WTC11 (cell line): ENCODE data around the gene ASMTL. TPM values are rescaled to one million over a fixed set of nuclear protein-coding genes. Genes with fewer than 3 reads are reported as not detected.

Experiments used
- ATAC-seq: fragments of 200-7000 bp; cut with Tn5 transposase; 2 replicates; pipeline ENCODE4 v1.10.0; 2021; ENCODE audit warnings: mild to moderate bottlenecking, moderate library complexity
- CTCF ChIA-PET: fragments of 300-600 bp; sonication (Branson Sonifier 250); formaldehyde crosslinking; loops from one replicate; lab custom pipeline; 2021; ENCODE audit warnings: antibody characterized with exemption; lab: Charles Lee
- POLR2A ChIA-PET: fragments of 350-600 bp; sonication (Branson Sonifier 250); formaldehyde crosslinking; loops from one replicate; lab custom pipeline; 2021; ENCODE audit warnings: antibody characterized with exemption; lab: Charles Lee
- DNase-seq: peaks from one replicate; pipeline ENCODE4 v3.0.0; 2021; ENCODE audit warnings: low spot score
- H3K27ac Mint-ChIP-seq: 2 replicates; pipeline ENCODE4 v1.8.0; 2021; ENCODE audit warnings: mixed read lengths
- H3K27me3 Mint-ChIP-seq: 2 replicates; pipeline ENCODE4 v1.8.0; 2021; ENCODE audit warnings: low read depth, mild to moderate bottlenecking, moderate library complexity, mixed read lengths
- H3K36me3 Mint-ChIP-seq: 2 replicates; pipeline ENCODE4 v1.8.0; 2021; ENCODE audit warnings: mixed read lengths
- H3K4me1 Mint-ChIP-seq: 2 replicates; pipeline ENCODE4 v1.8.0; 2022; ENCODE audit warnings: mixed read lengths
- H3K4me3 Mint-ChIP-seq: 2 replicates; pipeline ENCODE4 v1.8.0; 2021; ENCODE audit warnings: mild to moderate bottlenecking, moderate library complexity, mixed read lengths
- H3K9me3 Mint-ChIP-seq: 2 replicates; pipeline ENCODE4 v1.8.0; 2021; ENCODE audit warnings: mixed read lengths
- AR ChIP-seq: fragments of 250-450 bp; sonication (Bioruptor Pico); IDR thresholded peaks from 2 replicates; pipeline ENCODE4 v1.9.0; 2021; ENCODE audit warnings: mild to moderate bottlenecking
- ATF2 ChIP-seq: sonication (generic); formaldehyde crosslinking; IDR thresholded peaks from 2 replicates; pipeline ENCODE4 v1.8.1; 2022; ENCODE audit warnings: low read depth, missing genetic modification reagents, borderline replicate concordance
- ATF6 ChIP-seq: sonication (generic); formaldehyde crosslinking; IDR thresholded peaks from 2 replicates; pipeline ENCODE4 v1.8.1; 2023; ENCODE audit warnings: mild to moderate bottlenecking, missing genetic modification reagents
- CTCF ChIP-seq: fragments of 200-600 bp; IDR thresholded peaks from 2 replicates; pipeline ENCODE4 v1.8.0; 2022; ENCODE audit warnings: antibody characterized with exemption
- E2F1 ChIP-seq: sonication (generic); formaldehyde crosslinking; IDR thresholded peaks from 2 replicates; pipeline ENCODE4 v1.8.0; 2022; ENCODE audit warnings: mild to moderate bottlenecking, missing genetic modification reagents
- GRHL2 ChIP-seq: fragments of 250-450 bp; sonication (Bioruptor Pico); IDR thresholded peaks from 2 replicates; pipeline ENCODE4 v1.8.0; 2022; ENCODE audit warnings: mild to moderate bottlenecking, moderate library complexity; ENCODE audit not compliant: insufficient replicate concordance, severe bottlenecking
- HMGA2 ChIP-seq: fragments of 250-450 bp; sonication (Bioruptor Pico); IDR thresholded peaks from 2 replicates; pipeline ENCODE4 v1.4.0; 2021; ENCODE audit warnings: mild to moderate bottlenecking, moderate library complexity
- IRF1 ChIP-seq: sonication (generic); formaldehyde crosslinking; IDR thresholded peaks from 2 replicates; pipeline ENCODE4 v1.8.0; 2023; ENCODE audit warnings: missing genetic modification reagents
- KAT7 ChIP-seq: sonication (generic); formaldehyde crosslinking; IDR thresholded peaks from 2 replicates; pipeline ENCODE4 v1.8.1; 2023; ENCODE audit warnings: missing genetic modification reagents, mild to moderate bottlenecking, borderline replicate concordance
- MAX ChIP-seq: sonication (generic); formaldehyde crosslinking; IDR thresholded peaks from 2 replicates; pipeline ENCODE4 v1.8.0; 2022; ENCODE audit warnings: mild to moderate bottlenecking, missing genetic modification reagents
- NFATC4 ChIP-seq: fragments of 250-450 bp; sonication (Bioruptor Pico); IDR thresholded peaks from 2 replicates; pipeline ENCODE4 v1.9.0; 2021; ENCODE audit warnings: mild to moderate bottlenecking
- RORB ChIP-seq: fragments of 250-450 bp; sonication (Bioruptor Pico); IDR thresholded peaks from 2 replicates; pipeline ENCODE4 v1.9.0; 2021; ENCODE audit warnings: mild to moderate bottlenecking
- SP1 ChIP-seq: sonication (generic); formaldehyde crosslinking; conservative IDR thresholded peaks from 2 replicates; pipeline ENCODE4 v1.8.1; 2022; ENCODE audit warnings: missing genetic modification reagents
- ZNF121 ChIP-seq: sonication (generic); formaldehyde crosslinking; IDR thresholded peaks from 2 replicates; pipeline ENCODE4 v1.8.0; 2023; ENCODE audit warnings: missing genetic modification reagents
- ZNF232 ChIP-seq: sonication (generic); formaldehyde crosslinking; IDR thresholded peaks from 2 replicates; pipeline ENCODE4 v1.8.0; 2022; ENCODE audit warnings: mild to moderate bottlenecking, missing genetic modification reagents
- ZNF423 ChIP-seq: fragments of 250-450 bp; sonication (Bioruptor Pico); IDR thresholded peaks from 2 replicates; pipeline ENCODE4 v2.1.2; 2022; ENCODE audit warnings: mild to moderate bottlenecking, moderate library complexity
- total RNA-seq: library from RNA; stranded (reverse); gene quantifications from 3 replicates; pipeline ENCODE4 v1.2.3, GENCODE V29; 2021

ASMTL gene
- total RNA-seq, 1 experiment from 2014 or later = 70.6 TPM

GRCh38 chrX:1359477-1359873 is 93.2 kb downstream of the ASMTL start:
- POLR2A ChIA-PET = no interaction called here
- DNase-seq (no peak), ATAC-seq (no peak)
- Mint-ChIP-seq H3K4me3 (no peak overlapping the region), H3K36me3 (peaks cover 31% of the 10 kb centered on the region), H3K9me3 (0 out of 2 replicates have a peak, but pooled peaks cover 3% of the 10 kb centered on the region), H3K4me1 (peaks cover 21% of the 10 kb centered on the region), H3K27ac (no peak overlapping the region; the same call in 1 of the 2 replicates), H3K27me3 (no peaks in the 10 kb centered on the region)
- CTCF ChIA-PET = no interaction called here
- TF ChIP-seq AR (CRISPR knock-in tag) = no peak
- no peak for TF ChIP-seq RORB (CRISPR knock-in tag)
- TF ChIP-seq ZNF232 = no peak
- no peak for TF ChIP-seq SP1
- TF ChIP-seq KAT7 (CRISPR knock-in tag) = no peak
- no peak for TF ChIP-seq ATF2 (CRISPR knock-in tag)
- TF ChIP-seq ZNF121 (CRISPR knock-in tag) = no peak
- TF ChIP-seq CTCF = no peak
- TF ChIP-seq GRHL2 (CRISPR knock-in tag) = no peak
- TF ChIP-seq NFATC4 (CRISPR knock-in tag) = no peak
- no peak for TF ChIP-seq IRF1 (CRISPR knock-in tag)
- no peak for TF ChIP-seq E2F1 (CRISPR knock-in tag)
- no peak for TF ChIP-seq ATF6 (CRISPR knock-in tag)
- no peak for TF ChIP-seq ZNF423 (CRISPR knock-in tag)

- POLR2A ChIA-PET = no interaction called here
- no peaks in the 10 kb centered on the region for H3K27me3 Mint-ChIP-seq
- TF ChIP-seq MAX (CRISPR knock-in tag) (no peak), HMGA2 (CRISPR knock-in tag) (peak; percentile 94)
- TF ChIP-seq, all 79 proteins: peak for 1
- peaks cover 6% of the 10 kb centered on the region for H3K9me3 Mint-ChIP-seq
- DNase-seq = peak; percentile 23
- H3K36me3 Mint-ChIP-seq = peaks cover 34% of the 10 kb centered on the region
- CTCF ChIA-PET = no interaction called here
- H3K4me3 Mint-ChIP-seq = no peak overlapping the region
- peaks cover 21% of the 10 kb centered on the region for H3K4me1 Mint-ChIP-seq
- H3K27ac Mint-ChIP-seq = no peak overlapping the region; the same call in 1 of the 2 replicates
- peak; percentile 51 for ATAC-seq
Measured at GRCh38 chrX:1358793-1359476, 93.8 kb downstream of the ASMTL start.
